HL-60/S4 (cell line): ENCODE measurements around the gene SLC49A4.

Source experiments
- in situ Hi-C: fragments of 300-500 bp; cut with MboI; formaldehyde crosslinking; loops from 2 replicates; pipeline ENCODE4 v1.14.3; 2022; ENCODE audit warnings: low sequenced_read_pairs

SLC49A4 gene

GRCh38 chr3:122843604-122844003 is 48.7 kb downstream of the SLC49A4 start:
- in situ Hi-C loops: no loop called here

- in situ Hi-C loops: no loop called here
Observed at GRCh38 chr3:122857019-122857418, 62.1 kb downstream of the SLC49A4 start.

GRCh38 chr3:122858373-122858772 is 63.5 kb downstream of the SLC49A4 start:
- in situ Hi-C loops: no loop called here

GRCh38 chr3:122859021-122859805 is 64.3 kb downstream of the SLC49A4 start:
- in situ Hi-C loops: no loop called here

- in situ Hi-C loops: no loop called here
Observed at GRCh38 chr3:122862381-122862780, 67.5 kb downstream of the SLC49A4 start.

- in situ Hi-C loops: no loop called here
Observed at GRCh38 chr3:122864498-122864897, 69.6 kb downstream of the SLC49A4 start.

- in situ Hi-C loops: no loop called here
Observed at GRCh38 chr3:122868322-122868721, 73.5 kb downstream of the SLC49A4 start.

GRCh38 chr3:122873741-122874515 is 79.1 kb downstream of the SLC49A4 start:
- in situ Hi-C loops: no loop called here

GRCh38 chr3:122875547-122876127 is 80.8 kb downstream of the SLC49A4 start:
- in situ Hi-C loops: no loop called here

- in situ Hi-C loops: no loop called here
Observed at GRCh38 chr3:122880173-122880572, 85.3 kb downstream of the SLC49A4 start.

GRCh38 chr3:122880624-122881023 is 85.8 kb downstream of the SLC49A4 start:
- in situ Hi-C loops: no loop called here

- in situ Hi-C loops: no loop called here
Observed at GRCh38 chr3:122882361-122882947, 87.6 kb downstream of the SLC49A4 start.

GRCh38 chr3:122886251-122886650 is 91.4 kb downstream of the SLC49A4 start:
- in situ Hi-C loops: no loop called here

GRCh38 chr3:122886946-122887345 is 92.1 kb downstream of the SLC49A4 start:
- in situ Hi-C loops: no loop called here

GRCh38 chr3:122890077-122890719 is 95.3 kb downstream of the SLC49A4 start:
- in situ Hi-C loops: no loop called here

GRCh38 chr3:122890720-122891220 is 95.9 kb downstream of the SLC49A4 start:
- in situ Hi-C loops: no loop called here

GRCh38 chr3:122892118-122892960 is 97.5 kb downstream of the SLC49A4 start:
- in situ Hi-C loops: no loop called here

- in situ Hi-C loops: no loop called here
Observed at GRCh38 chr3:122893282-122893681, 98.4 kb downstream of the SLC49A4 start.

GRCh38 chr3:122893754-122894668 is 99.1 kb downstream of the SLC49A4 start:
- in situ Hi-C loops: no loop called here
